CD4-positive, alpha-beta T cell (primary cell): ENCODE results near the gene AGPAT3. TPM values are rescaled to one million over a fixed set of nuclear protein-coding genes. Genes with fewer than 3 reads are reported as not detected.
A peak's percentile ranks its signal among the peaks of the same experiment; 100 is the strongest.

Experiments used
- ATAC-seq: fragments of 200-7000 bp; cut with Tn5 transposase; one replicate; pipeline ENCODE4 v1.10.0; 2022; ENCODE audit warnings: mild to moderate bottlenecking; ENCODE audit not compliant: poor library complexity
- CTCF ChIA-PET: fragments of 350-600 bp; sonication (Branson Sonifier 250); formaldehyde crosslinking; loops from one replicate; lab custom pipeline; 2021; ENCODE audit warnings: antibody characterized with exemption, inconsistent platforms; lab: Charles Lee
- POLR2A ChIA-PET: fragments of 350-600 bp; sonication (Branson Sonifier 250); formaldehyde crosslinking; loops from one replicate; lab custom pipeline; 2021; ENCODE audit warnings: antibody characterized with exemption, inconsistent platforms; lab: Charles Lee
- DNase-seq, 14 experiments: peaks; one replicate each; pipeline ENCODE4 v3.0.0-alpha.2; 2013 to 2020; ENCODE audit warnings: mixed read lengths in 2 of 14
- H3K27ac ChIP-seq, 2 donors: one replicate each; pipeline versions ENCODE4 v1.5.1 to v1.7.0; 2013; ENCODE audit warnings: low read length in 2 of 2, low read depth in 1 of 2, mild to moderate bottlenecking in 1 of 2
- H3K27me3 ChIP-seq, 2 experiments: 1 replicate in 1 of 2; 2 replicates in 1 of 2; pipeline versions ENCODE4 v1.6.1 to v1.7.0; 2013; ENCODE audit warnings: low read length in 2 of 2, control low read depth in 1 of 2, mild to moderate bottlenecking in 1 of 2, moderate library complexity in 1 of 2; ENCODE audit not compliant: insufficient read depth in 2 of 2, control insufficient read depth in 1 of 2
- H3K36me3 ChIP-seq: one replicate; pipeline ENCODE4 v1.6.1; 2013; ENCODE audit warnings: low read length, control low read depth; ENCODE audit not compliant: insufficient read depth
- H3K4me1 ChIP-seq: one replicate; pipeline ENCODE4 v1.6.1; 2013; ENCODE audit warnings: low read length, control low read depth; ENCODE audit not compliant: insufficient read depth
- H3K4me3 ChIP-seq: one replicate; pipeline ENCODE4 v1.5.1; 2013; ENCODE audit warnings: mild to moderate bottlenecking, low read length, moderate library complexity
- H3K9me3 ChIP-seq, 2 experiments: 1 replicate in 1 of 2; 2 replicates in 1 of 2; pipeline versions ENCODE4 v1.6.1 to v1.7.0; 2013; ENCODE audit warnings: low read length in 2 of 2, mild to moderate bottlenecking in 2 of 2, control low read depth in 1 of 2, moderate library complexity in 1 of 2; ENCODE audit not compliant: control insufficient read depth in 1 of 2, insufficient read depth in 1 of 2
- H3K27ac Mint-ChIP-seq: one replicate; pipeline ENCODE4 v1.8.0; 2020; ENCODE audit warnings: mixed read lengths
- H3K27me3 Mint-ChIP-seq: one replicate; pipeline ENCODE4 v1.8.0; 2021; ENCODE audit warnings: mixed read lengths
- H3K36me3 Mint-ChIP-seq: one replicate; pipeline ENCODE4 v1.8.0; 2021; ENCODE audit warnings: low read depth, mixed read lengths
- H3K4me1 Mint-ChIP-seq: one replicate; pipeline ENCODE4 v1.8.0; 2021; ENCODE audit warnings: low read depth, mixed read lengths
- H3K4me3 Mint-ChIP-seq: one replicate; pipeline ENCODE4 v1.8.0; 2020; ENCODE audit warnings: mild to moderate bottlenecking, mixed read lengths
- H3K9me3 Mint-ChIP-seq: one replicate; pipeline ENCODE4 v1.8.0; 2020; ENCODE audit warnings: mixed read lengths
- intact Hi-C, 2 experiments: fragments of 100-400 bp; cut with DNase I in 1 of 2; cut with micrococcal nuclease in 1 of 2; formaldehyde crosslinking; loops; one replicate each; pipeline versions ENCODE4 v1.15.1 to v1.9.0; 2023 to 2025; cut with DNase I, micrococcal nuclease
- total RNA-seq, 174 experiments: library from RNA in 2 of 174; stranded (reverse) in 2 of 174; gene quantifications; one replicate each; pipeline ENCODE4 v1.2.3 and lab custom pipeline; 2021 to 2026
- TF ChIP-seq, protein P1 (sequence below): fragments of 200-600 bp; IDR thresholded peaks from one replicate; pipeline ENCODE4 v1.8.0; 2022; ENCODE audit warnings: antibody characterized with exemption, mild to moderate bottlenecking

The AGPAT3 gene
- total RNA-seq, 2 experiments from 2014 or later, result 40.8 to 43.4 TPM

DNA sequence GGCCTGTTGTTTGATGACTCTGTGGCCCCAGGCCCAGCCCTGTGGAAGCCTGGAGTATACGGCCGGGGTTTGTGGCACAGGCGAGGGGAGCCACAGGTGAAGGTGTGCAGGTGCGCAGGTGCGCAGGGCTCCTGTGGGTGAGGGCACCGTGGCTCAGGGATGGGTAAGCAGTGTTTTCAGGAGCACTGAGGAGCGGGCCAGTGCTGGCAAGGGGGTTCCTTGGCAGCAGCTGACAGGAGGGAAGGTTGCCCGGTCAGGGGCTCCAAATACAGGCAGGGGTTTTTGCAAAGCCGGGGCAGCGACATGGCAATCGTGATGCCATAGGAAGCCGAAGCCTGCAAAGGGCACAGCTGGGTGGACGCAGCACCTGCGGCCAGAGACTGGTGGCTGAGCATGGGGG lies 20.7 kb downstream of the AGPAT3 start:
- H3K9me3 ChIP-seq, result no peaks in the 10 kb centered on the region
- no peak overlapping the region for H3K4me3 Mint-ChIP-seq
- intact Hi-C loops, result no loop called here
- DNase-seq (no peak), ATAC-seq (no peak)
- ChIA-PET CTCF (interaction anchor here (0.6 kb wide), 1 partner anchor 108 kb away, joined by 3 read pairs; no protein-coding TSS in a partner anchor), POLR2A (interaction anchor here (0.7 kb wide), 1 partner anchor 99 kb away, joined by 3 read pairs; no protein-coding TSS in a partner anchor)
- TF ChIP-seq, protein P1, sequence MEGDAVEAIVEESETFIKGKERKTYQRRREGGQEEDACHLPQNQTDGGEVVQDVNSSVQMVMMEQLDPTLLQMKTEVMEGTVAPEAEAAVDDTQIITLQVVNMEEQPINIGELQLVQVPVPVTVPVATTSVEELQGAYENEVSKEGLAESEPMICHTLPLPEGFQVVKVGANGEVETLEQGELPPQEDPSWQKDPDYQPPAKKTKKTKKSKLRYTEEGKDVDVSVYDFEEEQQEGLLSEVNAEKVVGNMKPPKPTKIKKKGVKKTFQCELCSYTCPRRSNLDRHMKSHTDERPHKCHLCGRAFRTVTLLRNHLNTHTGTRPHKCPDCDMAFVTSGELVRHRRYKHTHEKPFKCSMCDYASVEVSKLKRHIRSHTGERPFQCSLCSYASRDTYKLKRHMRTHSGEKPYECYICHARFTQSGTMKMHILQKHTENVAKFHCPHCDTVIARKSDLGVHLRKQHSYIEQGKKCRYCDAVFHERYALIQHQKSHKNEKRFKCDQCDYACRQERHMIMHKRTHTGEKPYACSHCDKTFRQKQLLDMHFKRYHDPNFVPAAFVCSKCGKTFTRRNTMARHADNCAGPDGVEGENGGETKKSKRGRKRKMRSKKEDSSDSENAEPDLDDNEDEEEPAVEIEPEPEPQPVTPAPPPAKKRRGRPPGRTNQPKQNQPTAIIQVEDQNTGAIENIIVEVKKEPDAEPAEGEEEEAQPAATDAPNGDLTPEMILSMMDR, result no peak
- no peak overlapping the region for H3K27ac ChIP-seq
- peaks cover 25% of the 10 kb centered on the region for H3K36me3 ChIP-seq
- no peak overlapping the region for H3K27ac Mint-ChIP-seq
- no peaks in the 10 kb centered on the region for H3K27me3 ChIP-seq
- no peaks in the 10 kb centered on the region for H3K27me3 Mint-ChIP-seq
- peaks cover 28% of the 10 kb centered on the region for H3K36me3 Mint-ChIP-seq
- H3K4me1 Mint-ChIP-seq, result peaks cover 63% of the 10 kb centered on the region
- no peak overlapping the region for H3K4me3 ChIP-seq
- H3K9me3 Mint-ChIP-seq, result no peaks in the 10 kb centered on the region
- peaks cover 36% of the 10 kb centered on the region for H3K4me1 ChIP-seq

DNA sequence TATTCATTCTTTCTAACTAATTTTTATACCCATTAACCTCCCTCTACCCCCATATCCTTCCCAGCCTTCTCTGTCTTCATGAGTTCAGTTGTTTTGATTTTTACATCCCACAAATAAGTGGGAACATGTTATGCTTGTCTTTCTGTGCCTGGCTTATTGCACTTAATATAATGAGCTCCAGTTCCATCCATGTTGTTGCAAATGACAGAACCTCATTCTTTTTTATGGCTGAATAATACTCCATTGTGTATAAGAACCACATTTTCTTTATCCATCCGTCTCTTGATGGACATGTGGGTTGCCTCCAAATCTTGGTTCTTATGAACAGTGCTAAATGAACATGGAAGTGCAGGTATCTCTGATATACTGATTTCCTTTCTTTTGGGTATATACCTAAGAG lies 21.5 kb downstream of the AGPAT3 start:
- Mint-ChIP-seq H3K36me3 (peaks cover 28% of the 10 kb centered on the region), H3K9me3 (no peaks in the 10 kb centered on the region), H3K4me3 (no peak overlapping the region), H3K4me1 (peaks cover 56% of the 10 kb centered on the region), H3K27ac (peak overlapping the region; percentile 63), H3K27me3 (no peaks in the 10 kb centered on the region)
- H3K9me3 ChIP-seq, result no peaks in the 10 kb centered on the region
- H3K4me3 ChIP-seq, result no peak overlapping the region
- peaks cover 25% of the 10 kb centered on the region for H3K36me3 ChIP-seq
- H3K4me1 ChIP-seq, result peaks cover 36% of the 10 kb centered on the region
- intact Hi-C loops, result no loop called here
- DNase-seq, result no peak
- TF ChIP-seq, protein P1, result no peak
- ChIA-PET CTCF (interaction anchor here (0.6 kb wide), 1 partner anchor 109 kb away, joined by 3 read pairs; no protein-coding TSS in a partner anchor), POLR2A (no interaction called here)
- H3K27me3 ChIP-seq, result no peaks in the 10 kb centered on the region
- H3K27ac ChIP-seq, result no peak overlapping the region
- no peak for ATAC-seq

DNA sequence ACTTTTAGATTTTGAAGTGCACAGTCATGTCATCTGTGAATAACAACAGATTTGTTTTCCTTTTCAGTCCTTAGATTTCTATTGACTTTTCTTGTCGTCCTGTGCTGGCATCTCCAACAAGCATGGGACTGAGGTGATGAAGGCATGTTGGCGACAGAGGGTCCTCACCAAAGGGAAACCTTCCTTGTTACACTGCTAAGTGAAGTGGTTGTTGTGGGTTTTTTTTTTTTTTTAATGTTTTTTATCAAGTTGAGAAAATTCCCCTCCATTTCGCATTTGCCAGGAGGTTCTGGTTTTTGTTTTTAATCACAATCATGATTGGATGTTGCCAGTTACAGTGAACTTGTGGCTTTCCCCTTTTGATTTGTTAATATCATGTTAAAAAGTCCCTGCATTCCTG lies 24.0 kb downstream of the AGPAT3 start:
- Histone ChIP-seq H3K27me3 (no peaks in the 10 kb centered on the region), H3K27ac (no peak overlapping the region), H3K36me3 (peaks cover 19% of the 10 kb centered on the region), H3K4me3 (no peak overlapping the region), H3K4me1 (peaks cover 33% of the 10 kb centered on the region), H3K9me3 (no peaks in the 10 kb centered on the region)
- ChIA-PET CTCF (interaction anchor here (1.9 kb wide), 1 partner anchor 32 kb away, joined by 4 read pairs; no protein-coding TSS in a partner anchor), POLR2A (no interaction called here)
- no peaks in the 10 kb centered on the region for H3K27me3 Mint-ChIP-seq
- peak overlapping the region; percentile 21 for H3K27ac Mint-ChIP-seq
- intact Hi-C loops, result no loop called here
- TF ChIP-seq, protein P1, result no peak
- H3K4me1 Mint-ChIP-seq, result peaks cover 58% of the 10 kb centered on the region
- ATAC-seq (no peak), DNase-seq (peak in 2 of 14 experiments; percentile 27 to 41)
- H3K36me3 Mint-ChIP-seq, result peaks cover 31% of the 10 kb centered on the region
- no peak overlapping the region for H3K4me3 Mint-ChIP-seq
- no peaks in the 10 kb centered on the region for H3K9me3 Mint-ChIP-seq
